Measurements from ENCODE around the gene SMPDL3A. TPM values are rescaled to one million over a fixed set of nuclear protein-coding genes. Genes with fewer than 3 reads are reported as not detected.

The SMPDL3A gene
- polyA plus RNA-seq, 6 donors from 2014 or later, result 0.19 TPM; not detected in 5

DNA sequence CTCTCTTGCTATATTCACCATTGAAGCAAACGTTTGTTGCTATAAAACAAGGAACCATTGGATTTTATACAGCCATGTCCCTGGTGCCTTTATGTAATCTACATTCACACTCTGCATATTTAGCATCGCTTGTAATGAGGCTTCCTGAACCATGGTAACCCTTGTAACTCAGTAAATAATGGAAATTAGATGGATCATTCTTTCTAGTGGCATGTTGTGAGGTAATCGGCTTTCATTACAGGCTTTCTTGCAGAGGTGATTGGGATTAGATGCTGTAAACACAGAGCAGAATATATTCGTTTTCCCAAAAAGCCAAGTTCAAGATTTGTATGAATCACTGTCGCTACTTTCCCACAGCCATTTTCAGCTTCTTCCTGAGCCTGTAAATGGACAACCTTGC, 36.1 kb downstream of the SMPDL3A start:
- Mint-ChIP-seq H3K36me3 (no peaks in the 10 kb centered on the region), H3K27ac (no peak overlapping the region), H3K9me3 (no peaks in the 10 kb centered on the region), H3K4me3 (no peak overlapping the region), H3K4me1 (no peaks in the 10 kb centered on the region), H3K27me3 (no peaks in the 10 kb centered on the region)
- DNase-seq (no peak), ATAC-seq (ENCODE audit: low read depth in 2 of 2) (no peak)

DNA sequence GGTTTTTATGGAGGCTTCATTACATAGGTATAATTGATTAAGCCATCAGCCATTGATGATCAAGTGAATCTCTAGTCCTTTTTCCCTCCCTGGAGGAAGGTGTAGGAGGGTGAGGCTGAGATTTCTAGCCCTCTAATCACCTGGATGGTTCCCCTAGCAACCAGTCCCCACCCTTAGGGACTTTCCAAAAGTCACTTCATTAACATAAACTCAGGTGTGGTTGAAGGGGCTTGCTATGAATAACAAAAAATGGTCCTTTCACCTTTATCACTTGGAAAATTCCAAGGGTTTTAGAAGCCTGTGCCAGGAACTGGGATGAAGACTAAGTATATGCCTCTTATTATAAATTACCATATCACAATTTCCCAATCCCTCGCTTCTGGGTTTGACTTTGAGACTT, 40.4 kb downstream of the SMPDL3A start:
- Mint-ChIP-seq H3K4me3 (no peak overlapping the region), H3K9me3 (no peaks in the 10 kb centered on the region), H3K36me3 (no peaks in the 10 kb centered on the region), H3K4me1 (no peaks in the 10 kb centered on the region), H3K27me3 (peaks cover 0 to 4% (median 0%) of the 10 kb centered on the region in 3 donors), H3K27ac (no peak overlapping the region)
- DNase-seq (no peak), ATAC-seq (ENCODE audit: low read depth in 2 of 2) (no peak)

DNA sequence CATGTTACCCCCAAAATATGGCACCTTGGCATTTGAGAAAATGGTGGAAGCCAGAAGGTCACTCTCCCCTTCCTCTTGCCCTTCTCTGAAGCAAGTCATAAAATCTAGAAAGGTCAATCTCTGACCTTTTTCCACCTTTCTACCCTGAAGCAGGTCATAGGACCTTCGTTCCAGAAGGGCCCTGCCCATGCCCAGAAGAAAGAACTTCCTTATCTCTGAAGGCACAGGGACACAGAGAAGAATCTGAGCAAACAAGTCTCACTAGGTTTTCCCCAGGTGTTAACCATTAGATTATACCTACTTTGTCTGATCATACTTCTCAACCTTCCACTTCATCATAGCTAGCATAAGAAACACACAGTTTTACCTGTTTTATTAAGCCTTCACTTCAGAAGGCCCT, 42.5 kb downstream of the SMPDL3A start:
- ATAC-seq (ENCODE audit: low read depth in 2 of 2) (no peak), DNase-seq (no peak)
- Mint-ChIP-seq H3K9me3 (peaks cover 0 to 1% (median 0%) of the 10 kb centered on the region in 7 donors), H3K4me1 (no peaks in the 10 kb centered on the region), H3K36me3 (no peaks in the 10 kb centered on the region), H3K27me3 (peaks cover 0 to 4% (median 0%) of the 10 kb centered on the region in 3 donors), H3K4me3 (no peak overlapping the region), H3K27ac (no peak overlapping the region)

DNA sequence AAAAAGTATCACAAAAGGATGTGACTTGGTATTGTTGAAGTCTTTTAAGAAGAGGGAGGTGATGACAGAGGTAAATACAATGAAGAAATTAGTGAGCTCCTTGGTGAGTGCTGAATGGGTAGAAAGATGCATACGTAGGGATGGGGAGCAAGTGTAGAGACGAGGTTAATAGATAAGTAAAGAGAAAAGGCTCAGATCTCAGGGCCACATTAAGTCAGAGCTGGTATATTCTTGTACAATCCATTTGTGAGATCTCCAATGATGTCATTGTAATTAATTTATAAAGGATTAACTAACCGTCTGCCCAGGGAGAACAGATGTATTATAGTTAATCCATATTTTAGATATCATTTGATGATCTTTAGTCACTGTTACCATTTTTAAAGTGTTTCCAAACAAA, 43.4 kb downstream of the SMPDL3A start:
- DNase-seq (no peak), ATAC-seq (ENCODE audit: low read depth in 2 of 2) (no peak)
- H3K27ac Mint-ChIP-seq, result no peak overlapping the region
- no peaks in the 10 kb centered on the region for H3K36me3 Mint-ChIP-seq
- peaks cover 0 to 1% (median 0%) of the 10 kb centered on the region in 7 donors for H3K9me3 Mint-ChIP-seq
- H3K27me3 Mint-ChIP-seq, result peaks cover 0 to 4% (median 0%) of the 10 kb centered on the region in 3 donors
- H3K4me3 Mint-ChIP-seq, result no peak overlapping the region
- no peaks in the 10 kb centered on the region for H3K4me1 Mint-ChIP-seq

DNA sequence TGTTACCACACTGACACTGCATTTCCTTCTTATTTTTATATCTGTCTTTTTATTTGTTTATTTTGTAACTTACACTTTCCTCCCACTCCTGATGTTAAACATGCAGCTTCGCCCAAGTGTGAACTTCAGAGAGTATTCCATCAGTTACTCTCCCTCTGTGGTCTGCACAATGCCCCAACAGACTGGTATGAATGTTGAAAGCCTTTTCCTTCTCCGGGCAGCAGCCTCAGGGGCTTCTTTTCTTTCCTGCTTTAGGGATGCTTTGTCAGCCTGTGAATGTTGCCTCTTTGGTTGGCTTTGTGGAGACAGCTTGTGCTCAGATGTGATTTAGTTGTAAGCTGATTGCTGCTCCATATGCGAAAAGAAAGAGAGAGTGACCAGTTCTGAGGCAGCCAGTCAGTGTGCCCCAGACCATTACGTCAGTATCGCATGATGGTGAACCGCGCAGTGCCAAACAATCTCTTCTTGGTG, 44.0 kb downstream of the SMPDL3A start:
- Mint-ChIP-seq H3K4me3 (no peak overlapping the region), H3K4me1 (no peaks in the 10 kb centered on the region)
- ATAC-seq (ENCODE audit: low read depth in 2 of 2), result no peak

DNA sequence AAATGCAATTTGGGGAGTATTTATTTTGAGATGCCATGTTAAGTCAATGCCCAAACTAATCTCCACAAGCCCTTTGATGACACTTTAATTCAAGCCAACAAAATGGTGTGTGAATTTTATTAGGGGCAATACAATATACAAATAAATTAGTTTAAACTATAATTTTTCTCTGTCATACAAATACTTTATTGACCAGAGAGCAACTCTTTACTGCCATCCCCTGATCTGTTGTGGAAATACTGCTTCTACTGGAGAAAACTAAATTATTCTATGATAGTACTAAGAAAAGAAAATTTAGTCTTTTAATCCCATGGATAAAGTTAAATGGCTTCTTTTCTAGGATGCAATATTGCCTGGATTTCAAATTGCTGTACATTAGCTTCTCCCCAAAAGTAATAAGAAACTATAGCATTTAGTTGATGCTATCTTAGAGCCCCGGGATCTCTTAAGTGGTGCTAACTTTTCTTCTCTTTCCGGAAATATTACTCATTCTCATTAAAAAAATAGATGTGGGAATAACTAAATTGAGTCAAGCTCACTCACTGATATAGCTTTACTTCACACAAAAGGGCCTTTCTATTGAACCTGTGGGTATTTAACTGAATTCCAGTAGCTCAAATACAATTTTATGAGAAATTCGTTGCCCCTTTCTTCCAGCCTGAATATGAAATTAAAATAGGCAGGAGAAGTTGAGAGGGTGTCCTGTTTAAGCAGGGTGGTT, 49.2 kb downstream of the SMPDL3A start:
- Mint-ChIP-seq H3K36me3 (no peaks in the 10 kb centered on the region), H3K9me3 (peaks cover 0 to 1% (median 0%) of the 10 kb centered on the region in 7 donors)
- DNase-seq, result no peak

More for the DNA sequence above, 44.0 kb downstream of the SMPDL3A start:
- Mint-ChIP-seq H3K27me3 (peaks cover 0 to 4% (median 0%) of the 10 kb centered on the region in 3 donors), H3K36me3 (no peaks in the 10 kb centered on the region), H3K9me3 (peaks cover 0 to 1% (median 0%) of the 10 kb centered on the region in 7 donors), H3K27ac (no peak overlapping the region)
- DNase-seq, result no peak

DNA sequence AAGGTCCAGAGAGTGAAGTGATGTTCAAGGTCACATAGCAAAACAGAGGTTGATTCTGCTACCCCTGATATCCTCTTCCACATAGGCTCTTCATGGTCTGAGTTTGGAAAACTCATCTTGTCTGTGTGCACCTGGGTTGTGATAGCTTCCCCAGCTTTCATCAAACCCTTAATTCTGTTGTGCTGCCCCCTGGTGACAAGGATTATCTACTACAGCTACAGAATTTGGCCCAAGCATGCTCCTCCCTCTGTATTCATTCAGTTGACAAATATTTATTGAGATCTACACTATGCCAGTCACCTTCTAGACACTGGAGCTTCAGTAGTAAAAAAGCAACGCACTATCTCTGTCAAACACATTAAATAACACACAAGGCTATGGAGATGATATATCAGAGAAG, 50.4 kb downstream of the SMPDL3A start:
- H3K4me3 Mint-ChIP-seq, result no peak overlapping the region
- no peaks in the 10 kb centered on the region for H3K4me1 Mint-ChIP-seq
- DNase-seq (peak; percentile 3), ATAC-seq (ENCODE audit: low read depth in 2 of 2) (peak in 1 of 2 donors; percentile 37)
- H3K27me3 Mint-ChIP-seq, result peaks cover 5 to 11% (median 6%) of the 10 kb centered on the region in 3 donors
- peaks cover 0 to 1% (median 0%) of the 10 kb centered on the region in 7 donors for H3K9me3 Mint-ChIP-seq
- no peaks in the 10 kb centered on the region for H3K36me3 Mint-ChIP-seq
- H3K27ac Mint-ChIP-seq, result no peak overlapping the region

More for the DNA sequence above, 49.2 kb downstream of the SMPDL3A start:
- Mint-ChIP-seq H3K4me1 (no peaks in the 10 kb centered on the region), H3K27me3 (peaks cover 5 to 11% (median 6%) of the 10 kb centered on the region in 3 donors), H3K4me3 (no peak overlapping the region), H3K27ac (no peak overlapping the region)
- ATAC-seq (ENCODE audit: low read depth in 2 of 2), result no peak

DNA sequence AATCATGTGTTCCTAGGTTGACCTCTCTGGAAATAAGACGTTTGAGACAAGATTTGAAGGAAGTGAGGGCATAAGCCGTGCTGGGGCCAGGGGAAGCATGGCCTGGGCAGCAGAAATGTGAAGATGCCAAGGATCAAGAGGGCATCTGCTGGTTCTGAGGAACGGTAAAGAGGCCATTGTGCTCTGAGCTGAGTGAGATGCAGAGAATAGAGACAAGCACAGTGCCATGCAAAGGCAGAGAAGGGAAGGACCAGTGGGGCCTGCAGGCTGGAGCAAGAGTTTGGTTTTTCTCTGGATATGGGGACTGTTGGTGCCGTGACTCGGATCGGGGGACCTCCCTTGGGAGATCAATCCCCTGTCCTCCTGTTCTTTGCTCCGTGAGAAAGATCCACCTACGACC, 50.8 kb downstream of the SMPDL3A start:
- H3K4me1 Mint-ChIP-seq, result no peaks in the 10 kb centered on the region
- ATAC-seq (ENCODE audit: low read depth in 2 of 2) (no peak), DNase-seq (no peak)
- no peak overlapping the region for H3K4me3 Mint-ChIP-seq
- H3K9me3 Mint-ChIP-seq, result peaks cover 0 to 1% (median 0%) of the 10 kb centered on the region in 7 donors
- no peak overlapping the region for H3K27ac Mint-ChIP-seq
- peaks cover 5 to 11% (median 6%) of the 10 kb centered on the region in 3 donors for H3K27me3 Mint-ChIP-seq
- no peaks in the 10 kb centered on the region for H3K36me3 Mint-ChIP-seq

DNA sequence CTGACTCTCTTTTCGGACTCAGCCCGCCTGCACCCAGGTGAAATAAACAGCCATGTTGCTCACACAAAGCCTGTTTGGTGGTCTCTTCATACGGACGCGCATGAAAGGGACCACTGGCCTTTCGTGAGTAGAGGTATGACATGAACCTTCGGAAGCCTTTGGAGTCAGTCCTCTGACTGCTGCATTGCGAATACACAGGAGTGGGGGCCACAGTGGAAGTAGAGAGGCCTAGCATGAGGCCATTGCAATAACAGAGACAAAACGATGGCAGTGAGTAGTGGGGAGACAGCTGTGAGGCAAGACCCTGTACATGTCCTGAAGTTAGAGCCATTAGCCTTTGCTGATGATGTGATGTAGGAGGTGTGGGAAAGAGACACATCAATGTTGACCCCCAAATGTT, 56.4 kb downstream of the SMPDL3A start:
- no peak for ATAC-seq (ENCODE audit: low read depth in 2 of 2)
- no peaks in the 10 kb centered on the region for H3K36me3 Mint-ChIP-seq
- H3K4me1 Mint-ChIP-seq, result no peaks in the 10 kb centered on the region
- peak overlapping the region in 1 of 6 donors; percentile 33 for H3K27ac Mint-ChIP-seq
- H3K4me3 Mint-ChIP-seq, result no peak overlapping the region
- peaks cover 5 to 9% (median 6%) of the 10 kb centered on the region in 3 donors for H3K27me3 Mint-ChIP-seq
- H3K9me3 Mint-ChIP-seq, result peaks cover 0 to 4% (median under 1%) of the 10 kb centered on the region in 7 donors
- DNase-seq, result no peak

DNA sequence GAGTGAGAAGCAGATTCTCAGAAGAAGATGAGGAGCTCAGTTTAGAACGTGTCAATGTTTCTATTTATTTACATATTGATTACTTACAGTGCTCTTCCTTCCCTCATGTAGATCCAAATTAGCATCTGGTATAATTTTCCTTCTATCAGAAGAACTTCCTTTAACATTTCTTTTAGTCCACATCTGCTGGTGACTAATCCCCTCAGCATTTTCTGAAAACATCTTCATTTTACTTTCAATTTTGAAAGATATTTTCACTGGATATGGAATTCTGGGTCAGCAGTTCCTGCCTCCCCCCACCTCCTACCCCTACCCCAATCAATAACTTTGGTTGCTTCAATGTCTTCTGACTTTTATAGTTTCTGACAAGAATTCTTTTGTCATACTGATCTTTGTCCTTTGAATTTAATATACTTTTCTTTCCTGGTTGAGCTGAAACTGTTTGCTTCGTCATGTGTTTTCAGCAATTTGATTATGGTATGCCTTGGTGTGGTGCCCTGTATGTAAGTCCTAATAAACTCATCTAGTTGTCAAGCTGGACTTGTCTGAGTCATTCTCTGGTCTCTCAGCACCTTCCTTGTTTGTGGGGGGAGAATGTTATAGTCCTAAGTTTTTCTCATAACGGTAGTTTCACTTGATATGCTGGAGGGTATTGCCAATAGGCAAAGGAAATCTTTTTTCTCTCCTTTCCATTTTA, 57.0 kb downstream of the SMPDL3A start:
- Mint-ChIP-seq H3K4me1 (no peaks in the 10 kb centered on the region), H3K36me3 (no peaks in the 10 kb centered on the region), H3K27ac (no peak overlapping the region), H3K27me3 (peaks cover 1 to 3% (median 2%) of the 10 kb centered on the region in 3 donors), H3K4me3 (no peak overlapping the region), H3K9me3 (peaks cover 0 to 8% (median 5%) of the 10 kb centered on the region in 7 donors)
- no peak for ATAC-seq (ENCODE audit: low read depth in 2 of 2)
- DNase-seq, result no peak

DNA sequence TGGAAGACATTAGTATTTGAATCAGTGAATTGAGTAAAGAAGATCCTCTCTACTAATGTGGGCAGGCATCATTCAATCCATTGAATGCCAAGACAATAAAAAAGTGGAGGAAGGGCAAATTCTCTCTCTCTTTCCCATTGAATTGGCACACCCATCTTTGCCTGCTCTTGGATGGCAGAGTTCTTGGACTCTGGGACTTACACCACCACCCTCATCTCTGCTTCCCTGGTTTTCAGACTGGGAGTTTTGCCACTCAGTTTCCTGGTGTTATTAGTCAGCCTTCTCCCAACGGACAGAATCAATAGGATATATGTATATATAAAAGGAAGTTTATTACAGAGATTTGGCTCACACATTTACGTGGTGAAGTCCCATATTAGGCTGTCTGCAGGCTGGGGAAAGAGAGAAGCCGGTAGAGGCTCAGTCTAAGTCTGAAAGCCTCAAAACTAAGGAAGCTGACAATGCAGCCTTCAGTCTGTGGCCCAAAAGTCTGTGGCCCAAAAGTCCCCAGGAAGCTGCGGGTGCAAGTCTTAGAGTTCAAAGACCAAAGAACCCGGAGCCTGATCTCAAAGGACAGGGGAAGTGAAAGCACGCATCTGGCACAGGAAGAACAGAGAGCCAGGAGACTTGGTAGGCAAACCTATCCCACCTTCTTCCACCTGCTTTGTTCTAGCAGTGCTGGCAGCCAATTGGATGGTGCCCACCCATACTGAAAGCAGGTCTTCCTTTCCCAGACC, 64.4 kb downstream of the SMPDL3A start:
- DNase-seq (no peak), ATAC-seq (ENCODE audit: low read depth in 2 of 2) (peak in 1 of 2 donors; percentile 37)
- Mint-ChIP-seq H3K27ac (peak overlapping the region in 1 of 6 donors; percentile 54), H3K27me3 (peaks cover 0 to 5% (median 0%) of the 10 kb centered on the region in 3 donors), H3K36me3 (no peaks in the 10 kb centered on the region), H3K9me3 (peaks cover 0 to 10% (median 5%) of the 10 kb centered on the region in 7 donors), H3K4me1 (no peaks in the 10 kb centered on the region), H3K4me3 (peak overlapping the region in 1 of 8 donors; percentile 34)
